Uterus (tissue), 2 donors: ENCODE results near the gene NCAPD2.

Experiments used
- CTCF ChIP-seq, 4 experiments: fragments of 200-600 bp in 2 of 4; fragments of 450-650 bp in 2 of 4; sonication (generic) in 2 of 4; IDR thresholded peaks; one replicate each; pipeline ENCODE4 v1.5.1; 2016 to 2019; ENCODE audit warnings: antibody characterized with exemption in 4 of 4, mild to moderate bottlenecking in 2 of 4, moderate library complexity in 1 of 4
- POLR2A ChIP-seq, 2 donors: fragments of 450-650 bp; IDR thresholded peaks; one replicate each; pipeline ENCODE4 v1.6.1; 2016; ENCODE audit warnings: antibody characterized with exemption in 2 of 2, mild to moderate bottlenecking in 1 of 2, moderate library complexity in 1 of 2

GRCh38 chr12:6549684-6550151, 55.8 kb downstream of the NCAPD2 start:
- TF ChIP-seq CTCF (IDR thresholded peaks at IDR 0.05) (no peak), POLR2A (IDR thresholded peaks at IDR 0.05) (no peak)
